Lower lobe of right lung (tissue), 2 donors: Measurements from ENCODE around the gene DNAJC10. TPM values are rescaled to one million over a fixed set of nuclear protein-coding genes. Genes with fewer than 3 reads are reported as not detected.

Experiments used
- ATAC-seq, 2 donors: fragments of 200-7000 bp; cut with Tn5 transposase; one replicate each; pipeline ENCODE4 v1.9.1; 2020 to 2022; ENCODE audit warnings: mild to moderate bottlenecking in 2 of 2, moderate library complexity in 2 of 2
- DNase-seq: peaks from one replicate; pipeline ENCODE4 v3.0.0-alpha.2; 2020
- H3K27ac ChIP-seq: fragments of 200-600 bp; one replicate; pipeline ENCODE4 v1.8.0; 2022
- H3K27me3 ChIP-seq: fragments of 200-600 bp; one replicate; pipeline ENCODE4 v1.8.0; 2022; ENCODE audit warnings: low read depth
- H3K36me3 ChIP-seq: fragments of 200-600 bp; one replicate; pipeline ENCODE4 v1.8.0; 2022; ENCODE audit warnings: mild to moderate bottlenecking
- H3K4me1 ChIP-seq: fragments of 200-600 bp; one replicate; pipeline ENCODE4 v1.8.0; 2022
- H3K4me3 ChIP-seq: fragments of 200-600 bp; one replicate; pipeline ENCODE4 v1.8.0; 2022; ENCODE audit warnings: mild to moderate bottlenecking
- H3K9me3 ChIP-seq: fragments of 200-600 bp; one replicate; pipeline ENCODE4 v1.8.0; 2022
- intact Hi-C: fragments of 100-400 bp; cut with DNase I; formaldehyde crosslinking; loops from one replicate; pipeline ENCODE4 v1.11.0; 2022
- total RNA-seq: library from RNA; stranded (reverse); fragmentation: NEBNext Ultra II Directional; extraction: Animal tissue kit (Norgen Biotek cat#: 25700); gene quantifications from one replicate; pipeline ENCODE4 v1.2.1, GENCODE V29; 2021
- TF ChIP-seq, protein P1 (sequence below): fragments of 200-600 bp; IDR thresholded peaks from one replicate; pipeline ENCODE4 v1.8.0; 2022; ENCODE audit warnings: antibody characterized with exemption, mild to moderate bottlenecking
- donor health status: DM: no; HTN: yes; CAD: no; lungs with severe emphysema.

DNAJC10 gene
- total RNA-seq, 1 donor from 2014 or later = 76.2 TPM

- Histone ChIP-seq H3K36me3 (no peaks in the 10 kb centered on the region), H3K4me1 (no peaks in the 10 kb centered on the region), H3K27me3 (no peaks in the 10 kb centered on the region), H3K9me3 (no peaks in the 10 kb centered on the region), H3K4me3 (no peak overlapping the region), H3K27ac (no peak overlapping the region)
- DNase-seq (no peak), ATAC-seq (no peak)
- intact Hi-C loops = no loop called here
- TF ChIP-seq, protein P1, sequence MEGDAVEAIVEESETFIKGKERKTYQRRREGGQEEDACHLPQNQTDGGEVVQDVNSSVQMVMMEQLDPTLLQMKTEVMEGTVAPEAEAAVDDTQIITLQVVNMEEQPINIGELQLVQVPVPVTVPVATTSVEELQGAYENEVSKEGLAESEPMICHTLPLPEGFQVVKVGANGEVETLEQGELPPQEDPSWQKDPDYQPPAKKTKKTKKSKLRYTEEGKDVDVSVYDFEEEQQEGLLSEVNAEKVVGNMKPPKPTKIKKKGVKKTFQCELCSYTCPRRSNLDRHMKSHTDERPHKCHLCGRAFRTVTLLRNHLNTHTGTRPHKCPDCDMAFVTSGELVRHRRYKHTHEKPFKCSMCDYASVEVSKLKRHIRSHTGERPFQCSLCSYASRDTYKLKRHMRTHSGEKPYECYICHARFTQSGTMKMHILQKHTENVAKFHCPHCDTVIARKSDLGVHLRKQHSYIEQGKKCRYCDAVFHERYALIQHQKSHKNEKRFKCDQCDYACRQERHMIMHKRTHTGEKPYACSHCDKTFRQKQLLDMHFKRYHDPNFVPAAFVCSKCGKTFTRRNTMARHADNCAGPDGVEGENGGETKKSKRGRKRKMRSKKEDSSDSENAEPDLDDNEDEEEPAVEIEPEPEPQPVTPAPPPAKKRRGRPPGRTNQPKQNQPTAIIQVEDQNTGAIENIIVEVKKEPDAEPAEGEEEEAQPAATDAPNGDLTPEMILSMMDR = no peak
Observed at GRCh38 chr2:182698671-182699070, 17.4 kb upstream of the DNAJC10 start.

- TF ChIP-seq, protein P1 = no peak
- ATAC-seq = no peak
- no peaks in the 10 kb centered on the region for H3K4me1 ChIP-seq
- H3K27ac ChIP-seq = no peak overlapping the region
- intact Hi-C loops = no loop called here
- no peaks in the 10 kb centered on the region for H3K36me3 ChIP-seq
- H3K9me3 ChIP-seq = no peaks in the 10 kb centered on the region
- no peak for DNase-seq
- H3K27me3 ChIP-seq = no peaks in the 10 kb centered on the region
- no peak overlapping the region for H3K4me3 ChIP-seq
Observed at GRCh38 chr2:182705761-182706160, 10.3 kb upstream of the DNAJC10 start.

GRCh38 chr2:182706751-182707150 is 9.3 kb upstream of the DNAJC10 start:
- Histone ChIP-seq H3K36me3 (no peaks in the 10 kb centered on the region), H3K27me3 (no peaks in the 10 kb centered on the region), H3K27ac (no peak overlapping the region), H3K4me3 (no peak overlapping the region), H3K4me1 (no peaks in the 10 kb centered on the region), H3K9me3 (no peaks in the 10 kb centered on the region)
- intact Hi-C loops = no loop called here
- DNase-seq (no peak), ATAC-seq (no peak)
- TF ChIP-seq, protein P1 = no peak

DNA sequence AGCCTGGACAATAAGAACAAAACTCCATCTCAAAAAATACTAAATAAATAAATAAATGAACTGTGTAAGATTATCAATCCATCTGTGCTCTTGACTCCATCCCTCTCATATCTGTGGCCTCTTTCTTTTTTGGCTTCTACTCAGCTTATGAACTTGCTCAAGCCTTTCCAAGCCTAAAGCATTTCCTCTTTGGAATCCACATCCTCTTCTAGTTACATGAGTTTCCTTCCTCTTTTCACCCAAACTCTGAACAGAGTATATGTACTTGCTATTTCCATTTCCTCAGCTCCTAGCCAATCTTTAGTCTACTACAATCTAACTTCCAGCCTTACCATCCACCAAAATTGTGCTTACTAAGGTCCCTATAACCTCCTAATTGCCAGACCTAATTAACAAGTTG is 2.5 kb upstream of the DNAJC10 start:
- DNase-seq (no peak), ATAC-seq (no peak)
- Histone ChIP-seq H3K4me3 (no peak overlapping the region), H3K9me3 (no peaks in the 10 kb centered on the region), H3K27me3 (no peaks in the 10 kb centered on the region), H3K36me3 (no peaks in the 10 kb centered on the region), H3K27ac (no peak overlapping the region), H3K4me1 (peaks cover 31% of the 10 kb centered on the region)
- TF ChIP-seq, protein P1 = no peak
- intact Hi-C loops = no loop called here

DNA sequence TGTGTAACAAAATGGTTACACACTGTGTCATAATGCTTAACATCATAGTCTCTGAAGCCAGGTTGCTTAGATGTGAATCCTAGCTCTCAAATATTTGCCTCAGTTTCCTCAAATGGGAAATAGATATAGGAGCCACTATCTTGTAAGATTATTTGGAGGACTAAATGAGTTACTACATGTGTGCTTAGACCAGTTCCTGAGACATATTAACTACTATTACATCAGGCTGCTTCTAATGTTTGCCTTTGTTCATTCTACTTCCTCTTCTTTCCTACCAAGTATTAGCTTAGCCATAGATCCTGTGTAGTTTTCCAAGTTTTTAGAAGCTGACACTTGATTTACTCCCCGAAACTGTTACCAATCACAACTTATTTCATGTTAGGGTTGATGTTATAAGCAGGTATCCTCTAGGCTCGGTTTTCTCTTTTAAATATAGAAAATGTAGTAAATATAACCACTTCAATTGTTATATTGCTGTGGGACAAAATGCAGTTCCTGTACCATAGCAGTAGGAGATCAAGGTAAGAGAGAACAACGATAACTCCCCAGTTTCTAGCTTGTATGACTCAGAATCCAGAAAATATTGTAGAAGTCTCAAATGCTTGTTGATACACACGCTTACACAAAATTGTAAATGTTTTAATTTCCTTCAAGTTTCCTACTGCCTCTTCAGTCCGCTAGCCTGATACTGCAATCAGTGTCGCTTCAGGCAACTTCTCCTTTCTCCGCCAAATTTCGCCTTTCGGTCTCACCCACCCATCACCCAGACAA is 751 bp upstream of the DNAJC10 start:
- no peaks in the 10 kb centered on the region for H3K27me3 ChIP-seq
- H3K9me3 ChIP-seq = no peaks in the 10 kb centered on the region
- peaks cover 31% of the 10 kb centered on the region for H3K4me1 ChIP-seq
- peaks cover under 1% of the 10 kb centered on the region for H3K36me3 ChIP-seq
- H3K4me3 ChIP-seq = peak overlapping the region; percentile 92
- ATAC-seq (peak; percentile 41 to 56), DNase-seq (no peak)
- intact Hi-C loops = no loop called here
- H3K27ac ChIP-seq = peak overlapping the region; percentile 88
- TF ChIP-seq, protein P1 = no peak
